Mesendoderm (in vitro differentiated cells): Measurements from ENCODE around the gene SOST.

Source experiments
- DNase-seq: peaks from one replicate; pipeline ENCODE4 v3.0.0; 2013
- H2AK5ac ChIP-seq: 2 replicates; pipeline ENCODE4 v1.6.1; 2013; ENCODE audit warnings: low read length, inconsistent platforms
- H2BK120ac ChIP-seq: 2 replicates; pipeline ENCODE4 v1.6.1; 2013; ENCODE audit warnings: low read depth, mild to moderate bottlenecking, low read length, moderate library complexity, mixed read lengths
- H2BK15ac ChIP-seq: replicated peaks from 2 replicates; pipeline ENCODE4 v1.6.1; 2013; ENCODE audit warnings: low read depth, mild to moderate bottlenecking, moderate library complexity
- H2BK5ac ChIP-seq: 2 replicates; pipeline ENCODE4 v1.6.1; 2013; ENCODE audit warnings: low read length, inconsistent platforms
- H3K18ac ChIP-seq: 2 replicates; pipeline ENCODE4 v1.6.1; 2013; ENCODE audit warnings: mild to moderate bottlenecking, low read length, mixed read lengths
- H3K23ac ChIP-seq: one replicate; pipeline ENCODE4 v1.6.1; 2013; ENCODE audit warnings: low read length
- H3K27ac ChIP-seq: 2 replicates; pipeline ENCODE4 v1.5.1; 2013; ENCODE audit warnings: low read depth, mild to moderate bottlenecking, inconsistent platforms, low read length, moderate library complexity
- H3K27me3 ChIP-seq: 2 replicates; pipeline ENCODE4 v1.6.1; 2013; ENCODE audit warnings: low read length, control low read depth, mild to moderate bottlenecking, inconsistent platforms; ENCODE audit not compliant: insufficient read depth, poor library complexity
- H3K36me3 ChIP-seq: 2 replicates; pipeline ENCODE4 v1.6.1; 2013; ENCODE audit warnings: low read length, inconsistent platforms; ENCODE audit not compliant: control insufficient read depth, insufficient read depth
- H3K4ac ChIP-seq: one replicate; pipeline ENCODE4 v1.6.1; 2013; ENCODE audit warnings: low read depth, mild to moderate bottlenecking, low read length, moderate library complexity
- H3K4me1 ChIP-seq: 2 replicates; pipeline ENCODE4 v1.6.1; 2013; ENCODE audit warnings: low read depth, low read length, inconsistent platforms; ENCODE audit not compliant: control insufficient read depth
- H3K4me2 ChIP-seq: 2 replicates; pipeline ENCODE4 v1.6.1; 2013; ENCODE audit warnings: low read length
- H3K4me3 ChIP-seq: 2 replicates; pipeline ENCODE4 v1.5.1; 2013; ENCODE audit warnings: mild to moderate bottlenecking, low read length
- H3K56ac ChIP-seq: one replicate; pipeline ENCODE4 v1.6.1; 2013; ENCODE audit warnings: low read length
- H3K79me1 ChIP-seq: 2 replicates; pipeline ENCODE4 v1.6.1; 2013; ENCODE audit warnings: low read length, inconsistent platforms
- H3K79me2 ChIP-seq: 2 replicates; pipeline ENCODE4 v1.6.1; 2013; ENCODE audit warnings: mild to moderate bottlenecking, low read length; ENCODE audit not compliant: control insufficient read depth, insufficient read depth
- H3K9ac ChIP-seq: 2 replicates; pipeline ENCODE4 v1.6.1; 2013; ENCODE audit warnings: low read length, inconsistent platforms
- H4K5ac ChIP-seq: one replicate; pipeline ENCODE4 v1.6.1; 2013; ENCODE audit warnings: low read length
- H4K8ac ChIP-seq: one replicate; pipeline ENCODE4 v1.6.1; 2013; ENCODE audit warnings: low read depth, mild to moderate bottlenecking, control low read depth, low read length, moderate library complexity
- WGBS: extraction: QIAGEN DNeasy Blood & Tissue Kit; methylation state at CpG from one replicate; pipeline ENCODE4 v1.1.7; 2013; ENCODE audit warnings: low lambda C conversion rate, missing lambda C conversion rate; ENCODE audit not compliant: insufficient coverage; ENCODE audit errors: extremely low coverage; 5-methylcytosine and 5-hydroxymethylcytosine counted together

Gene SOST

DNA sequence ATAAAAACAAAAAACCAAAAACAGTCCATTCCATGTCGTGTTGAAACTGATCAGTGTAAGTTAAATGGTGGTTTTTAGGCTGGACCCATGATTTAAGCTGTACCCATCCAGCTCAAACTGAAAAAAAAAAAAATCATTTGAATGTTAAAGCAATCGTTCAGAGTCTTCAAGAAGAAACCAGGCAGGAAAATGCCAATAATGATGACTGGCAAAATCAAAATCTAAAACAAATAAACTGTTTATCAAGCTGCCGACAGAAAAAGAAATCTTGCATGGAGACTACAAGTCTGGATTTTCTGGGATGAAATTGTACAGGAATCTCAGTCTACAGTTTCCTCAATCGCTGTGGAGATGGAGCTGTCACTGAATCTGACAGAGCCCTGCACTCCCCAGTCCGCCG, 40.7 kb downstream of the SOST start:
- H3K27ac ChIP-seq = no peak overlapping the region
- H3K23ac ChIP-seq = no peak overlapping the region
- no peak overlapping the region for H3K9ac ChIP-seq
- H2BK120ac ChIP-seq = no peak overlapping the region
- H2AK5ac ChIP-seq = no peak overlapping the region
- no CpG with 5 or more reads among the region's 6 CpGs for WGBS
- H3K79me1 ChIP-seq = no peaks in the 10 kb centered on the region
- no peak for DNase-seq
- no peak overlapping the region for H3K56ac ChIP-seq
- H4K5ac ChIP-seq = no peak overlapping the region
- H3K18ac ChIP-seq = no peak overlapping the region
- H3K4ac ChIP-seq = no peak overlapping the region
- no peaks in the 10 kb centered on the region for H3K36me3 ChIP-seq
- no peak overlapping the region for H3K4me3 ChIP-seq
- H3K79me2 ChIP-seq = no peaks in the 10 kb centered on the region
- H3K4me2 ChIP-seq = no peak overlapping the region
- peaks cover 3% of the 10 kb centered on the region for H3K4me1 ChIP-seq
- H2BK5ac ChIP-seq = no peak overlapping the region
- no peak overlapping the region for H2BK15ac ChIP-seq
- H3K27me3 ChIP-seq = peaks cover 2% of the 10 kb centered on the region
- H4K8ac ChIP-seq = no peak overlapping the region

DNA sequence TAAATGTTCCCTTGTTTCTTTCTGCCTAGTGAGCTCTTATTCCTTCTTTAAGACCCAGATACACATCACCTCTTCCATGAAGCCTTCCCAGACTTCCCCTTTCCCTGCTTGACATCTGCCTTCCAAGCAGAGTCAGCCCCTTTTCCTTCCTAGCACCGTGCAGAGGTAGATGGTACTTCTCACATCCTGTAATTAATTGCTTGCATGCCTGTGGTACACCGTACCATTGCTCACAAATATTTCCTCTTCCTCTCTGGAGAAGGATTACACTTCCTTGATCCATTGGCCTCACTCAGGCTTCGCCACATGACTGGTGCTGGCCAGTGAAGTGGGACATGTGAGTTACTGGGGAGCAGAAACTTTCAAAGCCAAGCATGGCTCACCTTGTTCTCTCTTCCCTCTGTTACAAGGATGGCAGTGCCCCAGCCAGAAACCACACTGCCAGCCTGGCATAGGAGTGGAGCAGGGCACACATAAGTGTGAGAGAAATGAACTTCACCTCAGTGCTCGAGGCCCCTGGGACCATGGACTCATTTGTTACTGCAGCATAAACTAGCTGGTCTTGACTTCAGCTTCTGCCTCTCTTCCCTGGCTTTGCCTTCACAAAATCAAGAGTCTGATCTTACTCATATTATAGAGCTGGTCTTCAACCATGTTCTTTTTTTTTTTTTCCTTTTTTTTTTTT, 44.0 kb downstream of the SOST start:
- Histone ChIP-seq H2AK5ac (no peak overlapping the region), H2BK120ac (no peak overlapping the region), H2BK5ac (no peak overlapping the region), H3K4me2 (no peak overlapping the region), H3K27ac (no peak overlapping the region), H3K4ac (no peak overlapping the region), H3K18ac (no peak overlapping the region), H4K8ac (no peak overlapping the region), H3K4me1 (no peaks in the 10 kb centered on the region), H3K9ac (no peak overlapping the region), H3K4me3 (no peak overlapping the region), H3K79me1 (no peaks in the 10 kb centered on the region), H4K5ac (no peak overlapping the region), H2BK15ac (no peak overlapping the region), H3K27me3 (peaks cover 2% of the 10 kb centered on the region), H3K23ac (no peak overlapping the region), H3K79me2 (no peaks in the 10 kb centered on the region), H3K56ac (no peak overlapping the region), H3K36me3 (no peaks in the 10 kb centered on the region)
- DNase-seq = no peak
- no CpG with 5 or more reads among the region's 4 CpGs for WGBS

DNA sequence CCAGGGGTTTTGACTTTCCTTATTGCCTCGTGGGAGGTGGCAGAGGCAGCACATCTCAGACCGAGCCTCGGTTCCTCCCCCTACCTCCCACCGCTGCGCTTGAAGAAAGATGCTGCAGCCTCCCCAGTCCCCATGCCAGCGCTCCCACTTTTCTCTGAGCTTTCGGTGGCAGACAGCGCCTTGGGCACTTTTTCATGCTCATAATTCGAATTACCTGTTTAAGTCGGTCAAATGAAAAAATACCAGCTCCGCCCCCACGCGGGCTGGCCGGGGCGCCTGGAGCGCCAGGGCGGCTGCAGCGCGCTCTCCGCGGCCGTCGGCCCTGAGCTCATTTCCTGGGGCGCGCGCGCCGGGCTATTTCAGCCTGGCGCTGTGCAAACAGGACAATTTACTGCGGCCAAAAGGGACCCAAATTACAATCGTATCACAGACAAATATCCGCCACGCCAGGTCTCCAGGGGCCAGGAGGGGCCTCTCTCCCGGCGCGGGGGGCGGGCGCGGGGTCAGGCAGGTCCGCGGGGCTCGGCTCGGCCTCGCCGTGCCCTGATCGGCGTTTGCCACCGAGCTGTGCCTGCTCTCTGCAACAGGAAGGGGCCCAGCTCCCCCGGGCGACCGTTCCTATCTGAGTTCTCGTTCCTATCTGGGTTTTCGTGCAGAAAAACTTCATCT, 45.0 kb downstream of the SOST start:
- Histone ChIP-seq H2BK120ac (no peak overlapping the region), H3K18ac (peak overlapping the region; percentile 75), H2BK15ac (no peak overlapping the region), H3K36me3 (no peaks in the 10 kb centered on the region), H2AK5ac (no peak overlapping the region), H3K4me3 (no peak overlapping the region), H3K56ac (peak overlapping the region; percentile 68), H3K9ac (peak overlapping the region; percentile 46), H3K4me2 (peak overlapping the region; percentile 10), H3K4me1 (no peaks in the 10 kb centered on the region), H3K4ac (no peak overlapping the region), H3K23ac (no peak overlapping the region), H3K27me3 (peaks cover 2% of the 10 kb centered on the region), H3K79me2 (no peaks in the 10 kb centered on the region), H4K5ac (no peak overlapping the region), H3K27ac (no peak overlapping the region), H4K8ac (no peak overlapping the region), H2BK5ac (no peak overlapping the region), H3K79me1 (no peaks in the 10 kb centered on the region)
- WGBS = no CpG with 5 or more reads among the region's 53 CpGs
- DNase-seq = peak; percentile 31

DNA sequence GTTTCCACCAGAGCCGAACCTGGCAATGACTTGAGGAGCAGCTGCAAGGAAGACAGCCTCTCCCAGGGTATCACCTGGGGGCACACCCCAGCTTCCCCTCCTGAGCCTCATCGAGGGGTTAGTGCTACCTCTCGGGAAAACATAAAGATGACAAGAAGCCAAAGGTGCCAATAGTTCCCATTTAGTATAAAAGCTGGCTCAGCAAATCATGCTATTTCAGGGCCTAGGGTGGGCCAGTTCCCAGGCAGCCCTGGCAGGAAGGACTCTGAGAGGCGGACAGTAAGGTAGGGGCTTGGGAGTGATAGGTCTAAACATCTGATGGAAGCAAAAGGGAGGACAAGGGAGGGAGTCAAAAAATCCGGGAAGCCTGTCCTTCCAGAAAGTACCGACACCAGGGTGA, 46.2 kb downstream of the SOST start:
- H3K56ac ChIP-seq = no peak overlapping the region
- H4K8ac ChIP-seq = no peak overlapping the region
- no peak overlapping the region for H3K9ac ChIP-seq
- no peak overlapping the region for H2BK120ac ChIP-seq
- no peak overlapping the region for H3K23ac ChIP-seq
- H3K18ac ChIP-seq = no peak overlapping the region
- H3K36me3 ChIP-seq = no peaks in the 10 kb centered on the region
- no peaks in the 10 kb centered on the region for H3K79me2 ChIP-seq
- H3K4me1 ChIP-seq = no peaks in the 10 kb centered on the region
- H3K79me1 ChIP-seq = no peaks in the 10 kb centered on the region
- no peak overlapping the region for H2BK15ac ChIP-seq
- H2BK5ac ChIP-seq = no peak overlapping the region
- no peak for DNase-seq
- no CpG with 5 or more reads among the region's 6 CpGs for WGBS
- no peak overlapping the region for H3K4ac ChIP-seq
- no peak overlapping the region for H2AK5ac ChIP-seq
- no peak overlapping the region for H4K5ac ChIP-seq
- no peak overlapping the region for H3K4me3 ChIP-seq
- no peak overlapping the region for H3K27ac ChIP-seq
- H3K4me2 ChIP-seq = no peak overlapping the region
- peaks cover 2% of the 10 kb centered on the region for H3K27me3 ChIP-seq

DNA sequence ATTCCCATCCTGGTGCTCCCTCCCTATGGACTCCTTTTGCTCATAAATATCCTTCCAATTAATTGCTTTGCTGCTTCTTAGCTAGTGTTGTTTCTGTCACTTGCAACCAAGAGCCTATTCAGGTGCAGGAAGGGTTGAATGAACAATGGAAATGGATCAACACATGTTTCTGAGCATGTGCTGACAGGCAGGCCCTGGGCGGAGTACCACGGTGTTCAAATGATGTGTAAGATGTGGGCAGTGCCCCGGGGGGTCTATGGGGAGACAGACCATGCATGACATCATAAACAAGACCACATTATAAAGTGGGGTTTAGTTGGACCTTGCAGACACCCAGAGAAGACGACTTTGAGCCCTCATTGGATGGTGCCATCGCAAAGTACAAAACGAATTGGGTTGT, 48.5 kb downstream of the SOST start:
- H3K79me1 ChIP-seq = no peaks in the 10 kb centered on the region
- no peak for DNase-seq
- H3K4ac ChIP-seq = no peak overlapping the region
- no peaks in the 10 kb centered on the region for H3K79me2 ChIP-seq
- no peaks in the 10 kb centered on the region for H3K4me1 ChIP-seq
- H2BK120ac ChIP-seq = no peak overlapping the region
- WGBS = no CpG with 5 or more reads among the region's 6 CpGs
- no peak overlapping the region for H3K27ac ChIP-seq
- H3K4me3 ChIP-seq = no peak overlapping the region
- H2AK5ac ChIP-seq = no peak overlapping the region
- H2BK15ac ChIP-seq = no peak overlapping the region
- no peak overlapping the region for H4K8ac ChIP-seq
- peaks cover 2% of the 10 kb centered on the region for H3K27me3 ChIP-seq
- no peak overlapping the region for H2BK5ac ChIP-seq
- H3K56ac ChIP-seq = no peak overlapping the region
- H3K9ac ChIP-seq = no peak overlapping the region
- H3K4me2 ChIP-seq = no peak overlapping the region
- H3K23ac ChIP-seq = no peak overlapping the region
- H3K36me3 ChIP-seq = no peaks in the 10 kb centered on the region
- H4K5ac ChIP-seq = no peak overlapping the region
- no peak overlapping the region for H3K18ac ChIP-seq
